NB4 (cell line): ENCODE data around the gene LOC128125822.

ENCODE experiments used
- POLR2A ChIP-seq: IDR thresholded peaks from 2 replicates; pipeline ENCODE4 v1.6.1; 2011; ENCODE audit warnings: mild to moderate bottlenecking; ENCODE audit not compliant: insufficient read length; ENCODE audit errors: extremely low read depth
- TF ChIP-seq, protein P1 (sequence below): IDR thresholded peaks from one replicate; pipeline ENCODE4 v1.5.1; 2012; ENCODE audit warnings: low read depth, low read length
- TF ChIP-seq, protein P2 (sequence below): IDR thresholded peaks from 2 replicates; pipeline ENCODE4 v1.6.1; 2011; ENCODE audit warnings: low read depth, low read length

DNA sequence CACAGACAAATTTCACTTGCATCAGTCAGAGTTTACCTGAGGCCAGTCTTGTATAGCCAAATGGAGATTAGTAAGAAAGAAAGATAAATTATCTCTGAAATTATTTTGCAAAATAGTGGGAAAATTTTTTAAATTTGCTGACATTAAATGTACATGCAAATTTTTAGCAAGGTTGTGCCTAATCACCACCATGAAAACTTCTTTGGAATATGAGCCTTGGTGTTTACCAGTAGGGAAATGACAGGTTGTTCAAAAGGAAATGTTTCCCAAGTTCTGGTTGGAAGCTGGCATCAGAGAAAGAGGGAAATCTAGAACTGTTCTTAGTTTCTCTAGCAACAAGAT, 34.4 kb upstream of the LOC128125822 start:
- no peak for TF ChIP-seq POLR2A
- TF ChIP-seq, protein P1, sequence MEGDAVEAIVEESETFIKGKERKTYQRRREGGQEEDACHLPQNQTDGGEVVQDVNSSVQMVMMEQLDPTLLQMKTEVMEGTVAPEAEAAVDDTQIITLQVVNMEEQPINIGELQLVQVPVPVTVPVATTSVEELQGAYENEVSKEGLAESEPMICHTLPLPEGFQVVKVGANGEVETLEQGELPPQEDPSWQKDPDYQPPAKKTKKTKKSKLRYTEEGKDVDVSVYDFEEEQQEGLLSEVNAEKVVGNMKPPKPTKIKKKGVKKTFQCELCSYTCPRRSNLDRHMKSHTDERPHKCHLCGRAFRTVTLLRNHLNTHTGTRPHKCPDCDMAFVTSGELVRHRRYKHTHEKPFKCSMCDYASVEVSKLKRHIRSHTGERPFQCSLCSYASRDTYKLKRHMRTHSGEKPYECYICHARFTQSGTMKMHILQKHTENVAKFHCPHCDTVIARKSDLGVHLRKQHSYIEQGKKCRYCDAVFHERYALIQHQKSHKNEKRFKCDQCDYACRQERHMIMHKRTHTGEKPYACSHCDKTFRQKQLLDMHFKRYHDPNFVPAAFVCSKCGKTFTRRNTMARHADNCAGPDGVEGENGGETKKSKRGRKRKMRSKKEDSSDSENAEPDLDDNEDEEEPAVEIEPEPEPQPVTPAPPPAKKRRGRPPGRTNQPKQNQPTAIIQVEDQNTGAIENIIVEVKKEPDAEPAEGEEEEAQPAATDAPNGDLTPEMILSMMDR, result no peak
- TF ChIP-seq, protein P2, sequence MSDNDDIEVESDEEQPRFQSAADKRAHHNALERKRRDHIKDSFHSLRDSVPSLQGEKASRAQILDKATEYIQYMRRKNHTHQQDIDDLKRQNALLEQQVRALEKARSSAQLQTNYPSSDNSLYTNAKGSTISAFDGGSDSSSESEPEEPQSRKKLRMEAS, result no peak
